ENCODE measurements around the gene GPR3.

Gene GPR3

GRCh38 chr1:27377760-27378495 is 14.5 kb upstream of the GPR3 start:
- TF ChIP-seq CTCF (IDR thresholded peaks at IDR 0.05): no peak
- Histone ChIP-seq H3K27ac (no peak overlapping the region), H3K4me2 (ENCODE audit: low read length) (no peak overlapping the region), H3K9ac (no peak overlapping the region), H3K27me3 (ENCODE audit: control insufficient read depth, insufficient read depth, low read length) (no peaks in the 10 kb centered on the region), H3K9me3 (ENCODE audit: control insufficient read depth, low read length) (no peaks in the 10 kb centered on the region), H3K4me1 (no peaks in the 10 kb centered on the region), H3K36me3 (ENCODE audit: control insufficient read depth, insufficient read depth, low read length) (no peaks in the 10 kb centered on the region), H2AFZ (no peak overlapping the region), H3K4me3 (ENCODE audit: low read depth, low read length) (no peak overlapping the region), H3K79me2 (no peaks in the 10 kb centered on the region)

GRCh38 chr1:27379564-27380122 is 12.8 kb upstream of the GPR3 start:
- no peaks in the 10 kb centered on the region for H3K27me3 ChIP-seq (ENCODE audit: control insufficient read depth, insufficient read depth, low read length)
- TF ChIP-seq CTCF (IDR thresholded peaks at IDR 0.05): no peak
- no peaks in the 10 kb centered on the region for H3K36me3 ChIP-seq (ENCODE audit: control insufficient read depth, insufficient read depth, low read length)
- no peak overlapping the region for H3K4me2 ChIP-seq (ENCODE audit: low read length)
- no peaks in the 10 kb centered on the region for H3K9me3 ChIP-seq (ENCODE audit: control insufficient read depth, low read length)
- no peaks in the 10 kb centered on the region for H3K79me2 ChIP-seq
- H2AFZ ChIP-seq: no peak overlapping the region
- no peak overlapping the region for H3K4me3 ChIP-seq (ENCODE audit: low read depth, low read length)
- no peak overlapping the region for H3K27ac ChIP-seq
- H3K9ac ChIP-seq: no peak overlapping the region
- no peaks in the 10 kb centered on the region for H3K4me1 ChIP-seq

GRCh38 chr1:27380224-27380623 is 12.2 kb upstream of the GPR3 start:
- Histone ChIP-seq H3K4me1 (no peaks in the 10 kb centered on the region), H3K79me2 (no peaks in the 10 kb centered on the region), H3K4me2 (ENCODE audit: low read length) (no peak overlapping the region), H2AFZ (no peak overlapping the region), H3K36me3 (ENCODE audit: control insufficient read depth, insufficient read depth, low read length) (no peaks in the 10 kb centered on the region), H3K9me3 (ENCODE audit: control insufficient read depth, low read length) (no peaks in the 10 kb centered on the region), H3K4me3 (ENCODE audit: low read depth, low read length) (no peak overlapping the region), H3K27me3 (ENCODE audit: control insufficient read depth, insufficient read depth, low read length) (no peaks in the 10 kb centered on the region), H3K9ac (no peak overlapping the region), H3K27ac (no peak overlapping the region)
- no peak for TF ChIP-seq CTCF (IDR thresholded peaks at IDR 0.05)

GRCh38 chr1:27380766-27381733 is 11.4 kb upstream of the GPR3 start:
- H3K4me2 ChIP-seq (ENCODE audit: low read length): no peak overlapping the region
- no peaks in the 10 kb centered on the region for H3K36me3 ChIP-seq (ENCODE audit: control insufficient read depth, insufficient read depth, low read length)
- H3K9ac ChIP-seq: no peak overlapping the region
- H3K27me3 ChIP-seq (ENCODE audit: control insufficient read depth, insufficient read depth, low read length): no peaks in the 10 kb centered on the region
- peak overlapping the region; percentile 11 for H2AFZ ChIP-seq
- no peak overlapping the region for H3K27ac ChIP-seq
- TF ChIP-seq CTCF (IDR thresholded peaks at IDR 0.05): no peak
- no peaks in the 10 kb centered on the region for H3K4me1 ChIP-seq
- H3K4me3 ChIP-seq (ENCODE audit: low read depth, low read length): no peak overlapping the region
- H3K79me2 ChIP-seq: no peaks in the 10 kb centered on the region
- no peaks in the 10 kb centered on the region for H3K9me3 ChIP-seq (ENCODE audit: control insufficient read depth, low read length)
